Loucy (cell line): Measurements from ENCODE around the gene NPW.

Experiments used
- EZH2phosphoT487 ChIP-seq: fragments of 200-600 bp; IDR thresholded peaks from 2 replicates; pipeline ENCODE4 v1.6.1; 2018; ENCODE audit warnings: antibody characterized with exemption, mild to moderate bottlenecking, moderate library complexity, borderline replicate concordance
- TF ChIP-seq, protein P1 (sequence below): fragments of 200-600 bp; sonication (generic); conservative IDR thresholded peaks from 2 replicates; pipeline ENCODE4 v1.5.1; 2014; ENCODE audit warnings: mild to moderate bottlenecking, antibody characterized with exemption, low read length

- TF ChIP-seq, protein P1, sequence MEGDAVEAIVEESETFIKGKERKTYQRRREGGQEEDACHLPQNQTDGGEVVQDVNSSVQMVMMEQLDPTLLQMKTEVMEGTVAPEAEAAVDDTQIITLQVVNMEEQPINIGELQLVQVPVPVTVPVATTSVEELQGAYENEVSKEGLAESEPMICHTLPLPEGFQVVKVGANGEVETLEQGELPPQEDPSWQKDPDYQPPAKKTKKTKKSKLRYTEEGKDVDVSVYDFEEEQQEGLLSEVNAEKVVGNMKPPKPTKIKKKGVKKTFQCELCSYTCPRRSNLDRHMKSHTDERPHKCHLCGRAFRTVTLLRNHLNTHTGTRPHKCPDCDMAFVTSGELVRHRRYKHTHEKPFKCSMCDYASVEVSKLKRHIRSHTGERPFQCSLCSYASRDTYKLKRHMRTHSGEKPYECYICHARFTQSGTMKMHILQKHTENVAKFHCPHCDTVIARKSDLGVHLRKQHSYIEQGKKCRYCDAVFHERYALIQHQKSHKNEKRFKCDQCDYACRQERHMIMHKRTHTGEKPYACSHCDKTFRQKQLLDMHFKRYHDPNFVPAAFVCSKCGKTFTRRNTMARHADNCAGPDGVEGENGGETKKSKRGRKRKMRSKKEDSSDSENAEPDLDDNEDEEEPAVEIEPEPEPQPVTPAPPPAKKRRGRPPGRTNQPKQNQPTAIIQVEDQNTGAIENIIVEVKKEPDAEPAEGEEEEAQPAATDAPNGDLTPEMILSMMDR: no peak
- TF ChIP-seq EZH2phosphoT487: no peak
Measured at GRCh38 chr16:1998852-1999801, 20.5 kb upstream of the NPW start.
